OCI-LY3 (cell line): Measurements from ENCODE around the gene ACOT2.

Experiments used
- EZH2phosphoT487 ChIP-seq: fragments of 200-600 bp; shearing (Covaris generic); IDR thresholded peaks from 2 replicates; pipeline ENCODE4 v1.6.1; 2018; ENCODE audit warnings: antibody characterized with exemption, mixed run types, low read depth
- TF ChIP-seq, protein P1 (sequence below): fragments of 200-600, 300-600 bp; sonication (generic); IDR thresholded peaks from 2 replicates; pipeline ENCODE4 v1.5.1; 2014; ENCODE audit warnings: antibody characterized with exemption, low read length, low read depth

DNA sequence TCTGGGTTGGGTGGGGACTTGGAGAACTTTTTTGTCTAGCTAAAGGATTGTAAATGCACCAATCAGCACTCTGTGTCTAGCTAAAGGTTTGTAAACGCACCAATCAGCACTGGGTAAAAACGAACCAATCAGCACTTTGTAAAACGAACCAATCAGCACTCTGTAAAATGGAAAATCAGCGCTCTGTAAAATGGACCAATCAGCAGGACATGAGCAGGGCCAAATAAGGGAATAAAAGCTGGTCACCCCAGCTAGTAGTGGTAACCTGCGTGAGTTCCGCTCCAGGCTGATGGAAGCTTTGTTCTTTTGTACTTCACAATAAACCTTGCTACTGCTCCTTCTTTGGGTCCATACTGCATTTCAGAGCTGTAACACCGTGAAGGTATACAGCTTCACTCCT lies 1.7 kb upstream of the ACOT2 start:
- TF ChIP-seq, protein P1, sequence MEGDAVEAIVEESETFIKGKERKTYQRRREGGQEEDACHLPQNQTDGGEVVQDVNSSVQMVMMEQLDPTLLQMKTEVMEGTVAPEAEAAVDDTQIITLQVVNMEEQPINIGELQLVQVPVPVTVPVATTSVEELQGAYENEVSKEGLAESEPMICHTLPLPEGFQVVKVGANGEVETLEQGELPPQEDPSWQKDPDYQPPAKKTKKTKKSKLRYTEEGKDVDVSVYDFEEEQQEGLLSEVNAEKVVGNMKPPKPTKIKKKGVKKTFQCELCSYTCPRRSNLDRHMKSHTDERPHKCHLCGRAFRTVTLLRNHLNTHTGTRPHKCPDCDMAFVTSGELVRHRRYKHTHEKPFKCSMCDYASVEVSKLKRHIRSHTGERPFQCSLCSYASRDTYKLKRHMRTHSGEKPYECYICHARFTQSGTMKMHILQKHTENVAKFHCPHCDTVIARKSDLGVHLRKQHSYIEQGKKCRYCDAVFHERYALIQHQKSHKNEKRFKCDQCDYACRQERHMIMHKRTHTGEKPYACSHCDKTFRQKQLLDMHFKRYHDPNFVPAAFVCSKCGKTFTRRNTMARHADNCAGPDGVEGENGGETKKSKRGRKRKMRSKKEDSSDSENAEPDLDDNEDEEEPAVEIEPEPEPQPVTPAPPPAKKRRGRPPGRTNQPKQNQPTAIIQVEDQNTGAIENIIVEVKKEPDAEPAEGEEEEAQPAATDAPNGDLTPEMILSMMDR: no peak
- TF ChIP-seq EZH2phosphoT487: no peak
